CD4-positive, alpha-beta T cell treated with Interleukin-4 for 1 hour (primary cell): ENCODE results near the gene SEMA6B.
A peak's percentile ranks its signal among the peaks of the same experiment; 100 is the strongest.
"Not testable (repeated sequence)": the region's sequence is repeated elsewhere in the genome, so short reads cannot be mapped to it uniquely, and the experiment has no call there.

Experiments
- DNase-seq, 2 donors: peaks; one replicate each; pipeline ENCODE4 v3.0.0-alpha.2; 2020 to 2022

SEMA6B gene

GRCh38 chr19:4542896-4543841 is 16.3 kb downstream of the SEMA6B start:
- no peak for DNase-seq

DNA sequence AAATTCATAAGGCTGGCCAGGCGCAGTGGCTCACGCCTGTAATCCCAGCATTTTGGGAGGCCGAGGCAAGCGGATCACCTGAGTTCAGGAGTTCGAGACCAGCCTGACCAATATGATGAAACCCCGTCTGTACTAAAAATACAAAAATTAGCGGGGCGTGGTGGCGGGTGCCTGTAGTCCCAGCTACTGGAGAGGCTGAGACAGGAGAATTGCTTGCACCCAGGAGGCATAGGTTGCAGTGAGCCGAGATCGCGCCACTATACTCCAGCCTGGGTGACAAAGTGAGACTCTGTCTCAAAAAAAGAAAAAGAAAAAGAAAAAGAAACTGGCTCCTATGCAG is 17.7 kb downstream of the SEMA6B start:
- DNase-seq: not testable (repeated sequence)

- DNase-seq: peak in 1 of 2 donors; percentile 40
Observed at GRCh38 chr19:4541114-4541805, 18.2 kb downstream of the SEMA6B start.

DNA sequence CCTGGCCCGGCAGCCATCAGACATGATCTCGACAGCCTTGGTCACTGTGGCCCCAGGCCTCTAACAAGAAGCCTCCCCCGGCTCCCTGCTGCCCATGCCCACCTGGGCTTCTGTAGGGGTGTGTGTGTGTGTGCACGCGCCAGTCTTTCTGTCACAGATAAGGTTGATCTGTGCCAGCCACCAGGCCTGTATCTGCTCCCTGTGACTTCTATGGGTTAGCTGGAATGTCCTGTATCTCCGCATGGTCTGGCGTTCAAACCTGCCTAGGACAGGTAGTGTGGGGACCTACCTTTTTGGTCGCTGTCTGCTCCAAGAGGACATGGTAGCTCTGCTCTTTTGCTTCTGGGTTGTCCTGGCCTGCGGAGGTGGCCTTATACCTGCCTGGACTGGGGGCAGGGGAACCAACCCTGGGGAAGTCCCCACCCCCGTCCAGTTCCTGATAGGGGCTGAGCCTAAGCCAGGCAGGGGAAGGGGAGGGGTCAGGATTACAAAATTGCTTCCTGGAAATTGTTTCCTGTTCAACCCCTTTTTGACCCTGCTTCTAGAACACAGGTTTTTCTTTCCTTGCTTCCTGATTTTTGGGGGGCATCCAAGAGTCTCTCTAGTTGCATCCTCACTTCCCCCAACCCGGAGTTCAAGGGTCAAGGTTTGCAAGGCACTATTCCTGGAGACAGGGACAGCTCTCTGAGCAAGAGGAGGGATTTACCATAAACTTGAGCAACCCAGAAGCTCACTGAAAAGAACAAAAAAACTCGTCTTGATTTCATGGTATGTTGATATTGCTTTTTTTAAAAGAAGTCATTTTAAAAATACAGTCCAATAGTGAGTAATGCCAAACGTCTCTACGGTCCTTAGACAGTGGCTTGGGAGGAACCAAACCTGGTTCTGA is 19.5 kb downstream of the SEMA6B start, which contains the start of gene LRG1:
Gene LRG1, minus strand, starts transcription at position 344 of the 889 bp plus-strand sequence. Its CDS starts 23 bp downstream, at position 321.
- DNase-seq: peak; percentile 17 to 62

- DNase-seq: no peak
Observed at GRCh38 chr19:4539169-4539692, 20.3 kb downstream of the SEMA6B start.

DNA sequence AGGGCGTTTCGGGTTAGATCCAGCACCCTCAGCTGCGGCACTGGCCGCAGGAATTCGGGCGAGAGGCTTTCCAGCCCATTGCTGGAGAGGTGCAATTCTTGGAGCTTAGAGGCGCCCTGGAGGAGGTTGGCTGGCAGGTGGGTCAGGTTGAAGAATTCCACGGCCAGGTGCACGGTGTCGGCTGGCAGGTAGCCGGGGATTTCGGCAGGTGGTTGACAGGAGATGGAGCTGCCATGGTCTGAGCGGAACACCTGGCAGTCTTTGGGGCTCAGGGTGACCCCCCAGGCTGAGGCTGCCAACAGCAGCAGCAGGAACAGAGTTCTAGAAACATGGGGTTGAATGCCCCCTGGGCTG is 20.9 kb downstream of the SEMA6B start:
- no peak for DNase-seq

DNA sequence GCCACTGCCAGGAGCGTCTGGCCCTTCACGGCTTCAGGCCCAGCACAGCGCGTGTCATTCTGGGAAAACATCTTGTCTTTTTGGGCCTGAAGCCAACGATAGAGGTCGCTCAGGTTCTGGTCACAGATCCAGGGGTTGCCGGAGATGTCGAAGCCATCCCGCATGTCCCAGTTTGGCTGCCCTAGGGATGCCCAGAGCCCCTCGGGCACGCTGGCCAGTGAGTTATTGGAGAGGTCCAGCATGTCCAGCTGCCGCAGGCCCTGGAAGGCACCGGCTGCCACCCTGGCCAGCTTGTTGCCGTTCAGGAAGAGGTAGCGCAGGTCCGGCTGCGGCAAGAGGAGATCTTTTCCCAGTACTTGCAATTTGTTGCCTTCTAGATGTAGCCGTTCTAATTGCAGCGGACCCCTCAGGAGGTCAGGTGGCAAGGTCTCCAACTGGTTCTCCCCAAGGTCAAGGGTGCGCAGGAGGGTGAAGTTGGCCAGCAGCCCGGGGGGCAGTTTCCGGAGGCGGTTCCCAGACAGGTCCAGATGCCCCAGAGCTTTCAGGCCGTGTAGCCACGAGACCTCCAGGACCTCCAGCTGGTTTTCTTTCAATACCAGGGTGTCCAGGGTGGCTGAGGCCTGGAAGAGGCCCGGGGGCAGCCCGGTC is 21.4 kb downstream of the SEMA6B start:
- no peak for DNase-seq

DNA sequence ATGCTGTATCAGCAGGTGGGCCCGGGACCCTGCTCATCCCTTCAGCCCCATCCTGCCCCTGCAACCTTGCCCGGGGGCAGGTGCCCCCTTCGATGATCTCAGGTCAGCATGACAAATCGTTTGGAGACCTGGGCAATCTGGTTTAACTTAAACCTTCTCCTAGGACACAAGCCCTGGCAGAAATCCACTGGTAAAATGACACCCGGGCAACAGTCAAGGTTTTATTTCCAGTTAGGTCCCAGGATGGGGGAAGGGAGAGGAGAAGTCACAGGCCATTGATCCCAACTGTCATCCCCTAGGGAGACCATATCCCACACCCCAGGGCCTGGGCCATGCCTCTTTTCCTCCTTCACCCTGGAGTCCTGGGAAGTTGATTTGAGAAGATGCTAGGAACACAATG is 22.7 kb downstream of the SEMA6B start:
- DNase-seq: no peak

GRCh38 chr19:4534836-4535658 is 24.4 kb downstream of the SEMA6B start, which contains the start of gene PLIN5:
PLIN5 (minus strand) TSS chr19:4535224; CDS start chr19:4534074, 1,150 bp downstream.
- DNase-seq: peak; percentile 46 to 59

DNA sequence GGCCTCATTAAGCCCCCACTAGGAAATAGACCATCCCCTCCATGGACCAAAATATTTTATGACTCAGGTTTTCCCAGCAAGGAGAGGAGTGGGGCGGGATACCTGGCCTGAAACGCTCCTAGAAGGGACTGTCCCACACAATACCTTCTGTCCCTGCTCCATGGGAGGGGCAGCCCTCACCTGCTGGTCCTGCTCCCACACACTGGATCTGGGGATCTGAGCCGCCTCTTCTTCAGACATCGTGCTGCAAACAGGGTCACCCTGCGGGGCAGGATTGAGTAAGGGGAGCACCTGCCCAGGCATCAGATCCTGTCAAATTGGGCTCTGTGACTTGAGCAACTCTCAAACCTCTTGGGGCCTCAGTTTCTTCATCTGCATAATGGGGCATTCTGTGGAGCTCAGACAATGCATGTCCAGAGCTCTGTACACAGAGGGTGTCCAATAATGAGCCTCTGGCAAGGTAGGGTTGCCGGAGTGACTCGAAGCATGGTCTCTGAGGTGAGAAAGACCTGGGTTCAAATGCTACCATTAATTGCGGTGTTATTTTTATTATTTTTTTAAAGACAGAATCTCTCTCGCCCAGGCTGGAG is 25.6 kb downstream of the SEMA6B start:
- no peak for DNase-seq

DNA sequence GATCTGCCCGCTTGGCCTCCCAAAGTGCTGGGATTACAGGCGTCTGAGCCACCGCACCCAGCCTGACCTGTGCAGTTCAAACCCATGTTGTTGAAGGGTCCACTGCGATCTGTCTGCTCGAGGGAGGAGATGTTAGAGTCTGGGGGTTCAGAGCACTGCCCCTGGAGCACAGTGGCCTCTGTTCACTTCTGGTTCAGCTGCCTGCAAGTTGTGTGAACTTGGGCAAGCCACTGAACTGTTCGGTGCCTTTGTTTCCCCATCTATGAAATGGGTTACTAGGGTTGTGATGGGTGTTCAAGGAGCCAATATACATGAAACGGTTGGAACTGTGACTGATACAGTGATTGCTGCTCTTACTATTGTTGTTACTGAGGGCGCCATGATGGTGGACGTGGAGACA is 26.1 kb downstream of the SEMA6B start:
- no peak for DNase-seq

DNA sequence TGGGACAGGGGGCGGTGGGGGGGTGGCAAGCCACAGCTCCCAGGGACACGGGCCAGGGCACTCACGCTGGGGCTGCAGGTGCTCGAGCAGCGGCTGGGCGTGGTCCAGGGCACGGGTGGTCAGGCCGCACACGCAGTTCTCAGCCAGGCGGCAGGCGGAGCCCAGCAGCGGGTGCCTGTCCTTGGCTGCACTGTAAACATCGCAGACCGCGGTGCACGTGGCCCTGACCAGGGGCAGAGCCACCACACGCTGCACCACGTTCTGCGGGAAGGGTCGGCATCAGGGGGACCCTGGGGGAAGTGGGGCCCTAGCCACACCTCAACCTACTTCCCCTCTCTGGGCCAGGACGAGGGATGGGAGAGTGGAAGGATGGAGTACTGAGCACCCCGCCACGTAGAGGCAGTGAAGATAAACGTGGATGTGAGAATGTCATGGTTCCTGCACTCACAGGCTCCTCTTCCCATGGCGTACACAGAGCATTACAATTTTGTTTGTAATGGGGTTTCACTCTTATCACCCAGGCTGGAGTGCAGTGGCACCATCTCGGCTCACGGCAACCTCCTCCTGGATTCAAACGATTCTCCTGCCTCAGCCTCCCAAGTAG is 27.8 kb downstream of the SEMA6B start:
- DNase-seq: no peak

DNA sequence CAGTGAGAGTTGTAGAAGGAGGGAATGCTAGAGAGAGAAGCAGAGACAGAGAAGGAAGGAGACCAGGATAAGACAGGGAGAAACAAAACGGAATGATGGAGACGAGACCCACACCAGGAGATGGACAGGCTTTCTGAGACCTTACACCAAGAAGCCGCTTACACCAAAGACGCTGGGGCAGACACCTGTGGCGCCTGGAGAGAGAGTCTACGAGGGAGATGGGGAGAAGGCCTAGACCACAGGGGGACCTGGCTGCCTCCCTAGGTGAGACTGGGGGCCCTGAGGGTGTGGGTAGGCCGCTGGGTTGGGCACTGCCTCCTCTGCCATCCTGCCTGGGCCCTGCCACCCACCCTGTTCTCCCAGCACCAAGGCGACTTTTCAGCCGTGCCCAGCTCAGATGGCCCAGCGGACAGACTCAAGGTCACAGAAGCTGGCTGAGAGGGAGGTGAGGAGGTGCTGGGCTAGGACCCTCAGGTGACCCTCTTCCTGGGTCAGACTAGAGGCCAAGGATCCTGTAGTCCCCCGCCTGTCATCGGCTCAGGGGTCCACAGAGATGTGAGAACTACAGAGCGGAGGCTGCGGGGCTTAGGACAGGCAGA is 29.5 kb downstream of the SEMA6B start:
- DNase-seq: no peak

DNA sequence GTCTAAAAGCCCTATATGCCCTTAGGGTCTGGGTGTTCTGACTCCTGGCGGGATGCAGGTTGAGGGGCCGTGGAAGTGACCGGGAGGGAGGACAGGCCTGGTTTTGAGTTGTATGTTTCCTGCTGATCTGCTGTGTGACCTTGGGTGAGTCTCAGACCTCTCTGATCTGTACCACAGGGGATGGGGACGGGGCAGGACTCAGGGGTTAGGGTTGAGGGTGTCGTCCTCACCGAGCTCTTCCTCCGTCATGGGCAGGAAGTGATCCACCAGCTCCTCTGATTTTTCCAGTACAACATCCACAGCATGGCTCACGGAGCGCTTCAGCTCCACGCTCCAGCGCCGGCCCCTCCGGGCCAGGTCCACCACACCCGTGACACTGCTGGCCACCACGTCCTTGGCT is 30.6 kb downstream of the SEMA6B start:
- no peak for DNase-seq

GRCh38 chr19:4527377-4527776 is 32.1 kb downstream of the SEMA6B start:
- DNase-seq: not testable (repeated sequence)

DNA sequence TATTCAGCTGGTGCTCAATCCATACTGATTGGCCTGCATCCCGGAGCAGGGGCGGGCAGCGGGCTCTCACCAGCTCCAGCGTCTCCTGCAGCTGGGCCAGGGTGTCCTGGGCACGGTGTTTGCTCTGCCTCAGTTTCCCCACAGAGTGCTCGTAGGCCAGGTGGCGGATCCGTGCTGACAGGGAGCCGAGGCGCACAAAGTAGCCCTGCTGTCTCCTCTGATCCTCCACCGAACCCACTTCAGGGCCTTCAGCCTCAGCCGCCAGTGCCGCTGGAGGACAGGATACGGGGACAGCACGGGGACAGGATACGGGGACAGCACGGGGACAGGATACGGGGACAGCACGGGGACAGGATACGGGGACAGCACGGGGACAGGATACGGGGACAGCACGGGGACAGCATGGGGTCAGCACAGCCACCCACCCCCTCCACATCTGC is 33.9 kb downstream of the SEMA6B start:
- DNase-seq: no peak

DNA sequence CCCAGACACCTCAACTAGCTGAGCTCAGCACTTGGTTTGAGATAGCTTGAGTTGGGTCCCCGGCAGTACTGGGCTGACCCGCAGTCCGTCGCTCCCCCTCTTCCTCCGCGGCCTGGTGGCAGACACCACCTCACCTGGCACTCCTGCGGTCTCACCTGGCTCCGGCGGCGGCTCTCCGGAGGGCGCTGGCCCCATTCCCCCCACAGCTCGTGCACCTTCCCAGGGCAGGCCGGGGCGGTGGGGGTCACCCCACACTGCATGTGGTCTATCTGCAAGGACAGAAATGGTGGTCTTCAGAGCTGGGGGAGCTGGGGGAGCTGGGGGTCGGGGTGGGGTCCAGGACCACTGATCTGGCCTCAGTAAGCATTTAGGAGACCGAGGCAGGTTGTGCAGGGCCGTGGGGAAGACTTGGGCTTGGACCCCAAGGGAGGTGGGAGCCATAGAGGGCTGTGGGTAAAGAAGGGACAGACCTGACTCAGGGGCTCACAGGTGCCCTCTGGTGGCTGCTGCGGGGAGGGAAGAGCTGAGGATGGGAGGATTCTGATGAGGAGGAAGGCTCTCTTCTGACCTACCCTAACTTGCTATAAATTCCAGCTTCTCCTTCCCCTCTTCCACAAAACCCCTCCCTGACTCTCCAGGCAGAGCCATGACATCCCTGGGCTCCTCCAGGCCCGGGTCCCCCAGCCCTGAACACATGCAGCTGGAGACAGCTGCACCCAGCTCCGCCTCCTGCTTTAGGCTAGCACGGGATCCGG is 34.5 kb downstream of the SEMA6B start:
- DNase-seq: peak; percentile 56 to 63

DNA sequence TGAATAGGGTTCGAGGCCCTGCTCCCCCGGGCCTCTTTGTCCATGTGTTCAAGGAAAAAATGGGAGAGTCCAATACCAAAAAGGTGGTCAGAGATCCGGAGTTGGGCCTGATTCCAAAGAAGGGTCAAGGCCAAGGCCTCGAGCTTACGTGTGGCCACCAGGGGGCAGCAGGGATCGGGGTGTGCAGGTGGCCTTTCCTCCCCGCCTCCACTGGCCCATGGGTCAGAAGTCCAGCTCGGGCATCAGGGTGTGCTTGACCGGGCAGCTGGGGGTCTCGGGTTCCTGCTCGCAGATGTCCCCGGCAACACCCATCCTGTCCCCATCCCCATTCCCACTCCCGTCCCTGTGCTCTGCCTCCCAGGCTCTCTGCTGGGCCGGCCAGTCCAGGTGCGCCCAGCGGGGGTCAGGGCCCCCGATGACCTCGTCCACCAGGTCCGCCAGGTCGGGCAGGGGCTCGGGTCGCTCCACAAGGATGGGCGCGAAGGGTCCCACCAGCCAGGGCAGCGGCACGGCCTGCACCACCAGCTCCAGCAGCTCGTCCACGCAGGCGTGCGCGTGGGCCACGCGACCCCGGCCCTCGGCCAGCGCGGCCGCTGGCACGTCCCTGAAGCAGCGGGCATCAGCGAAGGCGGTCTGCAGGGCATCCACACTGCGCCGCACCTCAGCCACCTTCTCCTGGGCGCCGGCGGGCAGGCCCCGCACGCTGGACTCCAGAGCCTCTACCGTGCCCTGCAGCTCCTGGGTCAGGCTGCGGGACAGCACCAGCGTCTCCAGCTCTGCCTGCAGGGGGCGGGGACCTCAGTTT is 36.0 kb downstream of the SEMA6B start:
- DNase-seq: peak; percentile 14 to 34
